NCI-H526 treated with DMSO at 0.1 percent for 48 hours (cell line): ENCODE data around the gene TCF15.

ENCODE experiments used
- DNase-seq: peaks from one replicate; lab custom pipeline; 2025; lab: John Stamatoyannopoulos, UW

TCF15 gene

GRCh38 chr20:578940-579690 lies 31.0 kb downstream of the TCF15 start:
- peak; percentile 62 for DNase-seq

GRCh38 chr20:577167-577791 lies 32.8 kb downstream of the TCF15 start:
- DNase-seq = peak; percentile 30

GRCh38 chr20:576156-576555 lies 34.0 kb downstream of the TCF15 start:
- peak; percentile 96 for DNase-seq

GRCh38 chr20:575230-575629 lies 34.9 kb downstream of the TCF15 start:
- no peak for DNase-seq

- no peak for DNase-seq
Observed at GRCh38 chr20:574297-574942, 35.7 kb downstream of the TCF15 start.

GRCh38 chr20:573414-574296 lies 36.5 kb downstream of the TCF15 start:
- no peak for DNase-seq

GRCh38 chr20:572727-573126 lies 37.4 kb downstream of the TCF15 start:
- no peak for DNase-seq

- DNase-seq = no peak
Observed at GRCh38 chr20:571754-572441, 38.2 kb downstream of the TCF15 start.

- no peak for DNase-seq
Observed at GRCh38 chr20:568673-569415, 41.3 kb downstream of the TCF15 start.

GRCh38 chr20:568097-568652 lies 41.9 kb downstream of the TCF15 start:
- DNase-seq = no peak

- no peak for DNase-seq
Observed at GRCh38 chr20:564192-564591, 45.9 kb downstream of the TCF15 start.

GRCh38 chr20:563187-563586 lies 46.9 kb downstream of the TCF15 start:
- no peak for DNase-seq

- no peak for DNase-seq
Observed at GRCh38 chr20:562232-562897, 47.7 kb downstream of the TCF15 start.

- peak; percentile 67 for DNase-seq
Observed at GRCh38 chr20:561437-562231, 48.5 kb downstream of the TCF15 start.

GRCh38 chr20:560680-561079 lies 49.4 kb downstream of the TCF15 start:
- DNase-seq = no peak

GRCh38 chr20:558117-558516 lies 52.0 kb downstream of the TCF15 start:
- DNase-seq = no peak

- DNase-seq = no peak
Observed at GRCh38 chr20:556984-557383, 53.1 kb downstream of the TCF15 start.

GRCh38 chr20:555976-556385 lies 54.1 kb downstream of the TCF15 start:
- DNase-seq = no peak
